ENCODE data around the gene CASP9. TPM values are rescaled to one million over a fixed set of nuclear protein-coding genes. Genes with fewer than 3 reads are reported as not detected.

CASP9 gene
- total RNA-seq, 1 experiment from 2014 or later = 13.5 TPM

DNA sequence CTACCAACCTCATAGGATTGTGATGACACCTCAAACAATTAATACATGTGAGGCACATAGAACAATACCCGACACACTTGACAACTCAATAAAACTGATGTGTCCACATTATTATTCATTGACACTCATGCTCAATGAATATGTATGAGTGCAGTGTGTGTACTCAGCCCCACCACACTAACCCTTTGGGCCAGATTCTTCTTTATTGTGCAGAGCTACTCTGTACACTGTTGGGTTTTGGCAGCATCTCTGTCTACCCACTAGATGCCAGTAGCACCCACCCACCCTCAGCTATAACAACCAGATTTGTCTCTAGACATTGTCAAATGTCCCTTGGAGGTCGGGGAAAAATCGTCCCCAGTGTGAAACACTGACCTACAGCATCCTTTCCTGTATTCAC lies 10.1 kb downstream of the CASP9 start:
- TF ChIP-seq ZNF121 (CRISPR knock-in tag; IDR thresholded peaks at IDR 0.05) (no peak), JUN (CRISPR knock-in tag; IDR thresholded peaks at IDR 0.05) (no peak), FOXP1 (CRISPR knock-in tag; IDR thresholded peaks at IDR 0.05; ENCODE audit: borderline replicate concordance) (no peak), PRRX2 (CRISPR knock-in tag; IDR thresholded peaks at IDR 0.05) (no peak), TEAD1 (CRISPR knock-in tag; IDR thresholded peaks at IDR 0.05) (no peak), ETV6 (CRISPR knock-in tag; IDR thresholded peaks at IDR 0.05) (no peak)
- TF ChIP-seq, protein P1, sequence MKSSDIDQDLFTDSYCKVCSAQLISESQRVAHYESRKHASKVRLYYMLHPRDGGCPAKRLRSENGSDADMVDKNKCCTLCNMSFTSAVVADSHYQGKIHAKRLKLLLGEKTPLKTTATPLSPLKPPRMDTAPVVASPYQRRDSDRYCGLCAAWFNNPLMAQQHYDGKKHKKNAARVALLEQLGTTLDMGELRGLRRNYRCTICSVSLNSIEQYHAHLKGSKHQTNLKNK (CRISPR knock-in tag; IDR thresholded peaks at IDR 0.05) = no peak
- H3K27ac Mint-ChIP-seq = no peak overlapping the region
- DNase-seq (ENCODE audit: low spot score) = no peak
- no peak for ATAC-seq
- H3K9me3 Mint-ChIP-seq = no peaks in the 10 kb centered on the region
- peaks cover 27% of the 10 kb centered on the region for H3K36me3 Mint-ChIP-seq
- ChIA-PET CTCF (interaction anchor here (0.6 kb wide), 1 partner anchor 13 kb away, joined by 3 read pairs; the partner anchor contains the start of gene DNAJC16), POLR2A (interaction anchor here (0.6 kb wide), 1 partner anchor 268 kb away, joined by 3 read pairs; no protein-coding TSS in a partner anchor)
- no peak overlapping the region for H3K4me3 Mint-ChIP-seq
- no peaks in the 10 kb centered on the region for H3K27me3 Mint-ChIP-seq (ENCODE audit: low read depth)
- peaks cover 24% of the 10 kb centered on the region for H3K4me1 Mint-ChIP-seq

DNA sequence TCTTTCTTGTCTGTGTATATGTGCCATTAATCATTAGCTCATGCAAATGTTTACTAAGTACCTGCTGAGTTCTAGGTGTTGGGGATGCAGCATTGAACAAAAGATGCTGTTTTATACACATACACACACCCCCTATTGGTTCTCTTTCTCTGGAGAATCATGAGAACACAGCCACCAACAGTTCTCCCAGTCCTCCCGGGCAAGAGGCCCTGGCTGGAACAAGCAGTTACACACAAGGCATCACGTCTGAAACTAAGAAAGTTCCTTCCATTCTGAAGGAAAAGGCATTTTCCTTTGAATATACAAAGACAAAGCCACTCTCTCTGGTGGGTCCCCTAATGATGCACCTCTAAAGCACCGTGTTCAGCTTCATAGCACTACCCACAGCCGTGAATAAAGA lies 10.8 kb downstream of the CASP9 start:
- ChIA-PET POLR2A (no interaction called here), CTCF (no interaction called here)
- Mint-ChIP-seq H3K9me3 (no peaks in the 10 kb centered on the region), H3K36me3 (peaks cover 27% of the 10 kb centered on the region), H3K27ac (no peak overlapping the region; the same call in 1 of the 2 replicates), H3K27me3 (ENCODE audit: low read depth) (no peaks in the 10 kb centered on the region), H3K4me3 (no peak overlapping the region), H3K4me1 (peaks cover 30% of the 10 kb centered on the region)
- TF ChIP-seq TEAD1 (CRISPR knock-in tag; IDR thresholded peaks at IDR 0.05) = no peak
- no peak for TF ChIP-seq HMGA2 (CRISPR knock-in tag; IDR thresholded peaks at IDR 0.05)
- TF ChIP-seq ZNF121 (CRISPR knock-in tag; IDR thresholded peaks at IDR 0.05) = no peak
- TF ChIP-seq, protein P2, sequence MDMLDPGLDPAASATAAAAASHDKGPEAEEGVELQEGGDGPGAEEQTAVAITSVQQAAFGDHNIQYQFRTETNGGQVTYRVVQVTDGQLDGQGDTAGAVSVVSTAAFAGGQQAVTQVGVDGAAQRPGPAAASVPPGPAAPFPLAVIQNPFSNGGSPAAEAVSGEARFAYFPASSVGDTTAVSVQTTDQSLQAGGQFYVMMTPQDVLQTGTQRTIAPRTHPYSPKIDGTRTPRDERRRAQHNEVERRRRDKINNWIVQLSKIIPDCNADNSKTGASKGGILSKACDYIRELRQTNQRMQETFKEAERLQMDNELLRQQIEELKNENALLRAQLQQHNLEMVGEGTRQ (CRISPR knock-in tag; IDR thresholded peaks at IDR 0.05) = no peak
- TF ChIP-seq ATF1 (CRISPR knock-in tag; IDR thresholded peaks at IDR 0.05) = no peak
- no peak for TF ChIP-seq GRHL2 (CRISPR knock-in tag; IDR thresholded peaks at IDR 0.05; ENCODE audit: insufficient replicate concordance, severe bottlenecking)
- TF ChIP-seq, protein P3, sequence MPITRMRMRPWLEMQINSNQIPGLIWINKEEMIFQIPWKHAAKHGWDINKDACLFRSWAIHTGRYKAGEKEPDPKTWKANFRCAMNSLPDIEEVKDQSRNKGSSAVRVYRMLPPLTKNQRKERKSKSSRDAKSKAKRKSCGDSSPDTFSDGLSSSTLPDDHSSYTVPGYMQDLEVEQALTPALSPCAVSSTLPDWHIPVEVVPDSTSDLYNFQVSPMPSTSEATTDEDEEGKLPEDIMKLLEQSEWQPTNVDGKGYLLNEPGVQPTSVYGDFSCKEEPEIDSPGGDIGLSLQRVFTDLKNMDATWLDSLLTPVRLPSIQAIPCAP (CRISPR knock-in tag; IDR thresholded peaks at IDR 0.05) = no peak
- no peak for TF ChIP-seq EMX1 (CRISPR knock-in tag; IDR thresholded peaks at IDR 0.05)
- TF ChIP-seq CREB1 (CRISPR knock-in tag; IDR thresholded peaks at IDR 0.05) = no peak
- TF ChIP-seq, protein P4, sequence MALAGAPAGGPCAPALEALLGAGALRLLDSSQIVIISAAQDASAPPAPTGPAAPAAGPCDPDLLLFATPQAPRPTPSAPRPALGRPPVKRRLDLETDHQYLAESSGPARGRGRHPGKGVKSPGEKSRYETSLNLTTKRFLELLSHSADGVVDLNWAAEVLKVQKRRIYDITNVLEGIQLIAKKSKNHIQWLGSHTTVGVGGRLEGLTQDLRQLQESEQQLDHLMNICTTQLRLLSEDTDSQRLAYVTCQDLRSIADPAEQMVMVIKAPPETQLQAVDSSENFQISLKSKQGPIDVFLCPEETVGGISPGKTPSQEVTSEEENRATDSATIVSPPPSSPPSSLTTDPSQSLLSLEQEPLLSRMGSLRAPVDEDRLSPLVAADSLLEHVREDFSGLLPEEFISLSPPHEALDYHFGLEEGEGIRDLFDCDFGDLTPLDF (CRISPR knock-in tag; IDR thresholded peaks at IDR 0.05) = no peak
- TF ChIP-seq SP1 (CRISPR knock-in tag; conservative IDR thresholded peaks at IDR 0.05) = no peak
- TF ChIP-seq, protein P5, sequence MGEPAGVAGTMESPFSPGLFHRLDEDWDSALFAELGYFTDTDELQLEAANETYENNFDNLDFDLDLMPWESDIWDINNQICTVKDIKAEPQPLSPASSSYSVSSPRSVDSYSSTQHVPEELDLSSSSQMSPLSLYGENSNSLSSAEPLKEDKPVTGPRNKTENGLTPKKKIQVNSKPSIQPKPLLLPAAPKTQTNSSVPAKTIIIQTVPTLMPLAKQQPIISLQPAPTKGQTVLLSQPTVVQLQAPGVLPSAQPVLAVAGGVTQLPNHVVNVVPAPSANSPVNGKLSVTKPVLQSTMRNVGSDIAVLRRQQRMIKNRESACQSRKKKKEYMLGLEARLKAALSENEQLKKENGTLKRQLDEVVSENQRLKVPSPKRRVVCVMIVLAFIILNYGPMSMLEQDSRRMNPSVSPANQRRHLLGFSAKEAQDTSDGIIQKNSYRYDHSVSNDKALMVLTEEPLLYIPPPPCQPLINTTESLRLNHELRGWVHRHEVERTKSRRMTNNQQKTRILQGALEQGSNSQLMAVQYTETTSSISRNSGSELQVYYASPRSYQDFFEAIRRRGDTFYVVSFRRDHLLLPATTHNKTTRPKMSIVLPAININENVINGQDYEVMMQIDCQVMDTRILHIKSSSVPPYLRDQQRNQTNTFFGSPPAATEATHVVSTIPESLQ (CRISPR knock-in tag; IDR thresholded peaks at IDR 0.05) = no peak
- no peak for TF ChIP-seq NFATC4 (CRISPR knock-in tag; IDR thresholded peaks at IDR 0.05)
- TF ChIP-seq, protein P6, sequence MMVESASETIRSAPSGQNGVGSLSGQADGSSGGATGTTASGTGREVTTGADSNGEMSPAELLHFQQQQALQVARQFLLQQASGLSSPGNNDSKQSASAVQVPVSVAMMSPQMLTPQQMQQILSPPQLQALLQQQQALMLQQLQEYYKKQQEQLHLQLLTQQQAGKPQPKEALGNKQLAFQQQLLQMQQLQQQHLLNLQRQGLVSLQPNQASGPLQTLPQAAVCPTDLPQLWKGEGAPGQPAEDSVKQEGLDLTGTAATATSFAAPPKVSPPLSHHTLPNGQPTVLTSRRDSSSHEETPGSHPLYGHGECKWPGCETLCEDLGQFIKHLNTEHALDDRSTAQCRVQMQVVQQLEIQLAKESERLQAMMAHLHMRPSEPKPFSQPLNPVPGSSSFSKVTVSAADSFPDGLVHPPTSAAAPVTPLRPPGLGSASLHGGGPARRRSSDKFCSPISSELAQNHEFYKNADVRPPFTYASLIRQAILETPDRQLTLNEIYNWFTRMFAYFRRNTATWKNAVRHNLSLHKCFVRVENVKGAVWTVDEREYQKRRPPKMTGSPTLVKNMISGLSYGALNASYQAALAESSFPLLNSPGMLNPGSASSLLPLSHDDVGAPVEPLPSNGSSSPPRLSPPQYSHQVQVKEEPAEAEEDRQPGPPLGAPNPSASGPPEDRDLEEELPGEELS (CRISPR knock-in tag; IDR thresholded peaks at IDR 0.05) = no peak
- TF ChIP-seq, protein P7, sequence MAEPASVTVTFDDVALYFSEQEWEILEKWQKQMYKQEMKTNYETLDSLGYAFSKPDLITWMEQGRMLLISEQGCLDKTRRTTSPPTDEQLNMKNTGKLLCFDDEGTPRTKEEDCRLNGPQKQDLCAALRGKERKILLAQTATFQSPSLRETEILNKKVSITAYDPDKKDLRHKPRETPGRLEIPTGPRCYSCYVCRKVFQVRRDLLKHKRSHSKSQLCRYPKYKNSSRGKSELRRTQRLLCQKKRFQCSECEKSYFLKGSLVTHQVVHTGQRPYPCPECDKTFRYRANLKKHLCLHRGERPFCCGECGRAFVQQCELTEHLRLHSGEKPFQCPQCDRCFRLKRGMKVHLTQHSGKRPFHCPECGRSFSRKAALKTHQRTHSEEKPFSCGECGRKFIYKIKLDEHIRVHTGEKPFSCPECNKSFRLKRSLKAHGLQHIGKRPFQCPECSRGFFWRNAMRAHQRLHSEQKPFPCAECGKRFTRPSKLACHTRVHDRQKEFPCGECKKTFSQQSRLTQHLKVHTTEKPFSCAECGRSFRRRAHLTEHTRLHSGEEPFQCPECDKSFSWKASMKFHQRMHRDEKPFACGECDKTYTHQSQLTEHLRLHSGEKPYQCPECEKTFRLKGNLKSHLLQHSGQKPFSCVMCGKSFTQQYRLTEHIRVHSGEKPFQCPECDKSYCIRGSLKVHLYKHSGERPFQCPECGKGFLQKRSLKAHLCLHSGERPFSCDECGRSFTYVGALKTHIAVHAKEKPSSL (CRISPR knock-in tag; conservative IDR thresholded peaks at IDR 0.05) = no peak
- no peak for TF ChIP-seq FOXK1 (CRISPR knock-in tag; IDR thresholded peaks at IDR 0.05)
- no peak for TF ChIP-seq JUN (CRISPR knock-in tag; IDR thresholded peaks at IDR 0.05)
- no peak for ATAC-seq
- no peak for DNase-seq (ENCODE audit: low spot score)
